ENCODE results near the gene DUSP1.

The DUSP1 gene

GRCh38 chr5:172743112-172743959, 27.7 kb downstream of the DUSP1 start:
- no peak overlapping the region for H3K4me3 ChIP-seq (ENCODE audit: low read depth, low read length)
- TF ChIP-seq CTCF (IDR thresholded peaks at IDR 0.05; ENCODE audit: borderline replicate concordance, insufficient read depth, low read depth, low read length) = no peak

- no peak overlapping the region for H3K4me3 ChIP-seq (ENCODE audit: low read depth, low read length)
- no peak for TF ChIP-seq CTCF (IDR thresholded peaks at IDR 0.05; ENCODE audit: borderline replicate concordance, insufficient read depth, low read depth, low read length)
Measured at GRCh38 chr5:172741206-172741582, 29.8 kb downstream of the DUSP1 start.

GRCh38 chr5:172740428-172741205, 30.4 kb downstream of the DUSP1 start:
- H3K4me3 ChIP-seq (ENCODE audit: low read depth, low read length) = no peak overlapping the region
- no peak for TF ChIP-seq CTCF (IDR thresholded peaks at IDR 0.05; ENCODE audit: borderline replicate concordance, insufficient read depth, low read depth, low read length)

- no peak overlapping the region for H3K4me3 ChIP-seq (ENCODE audit: low read depth, low read length)
- TF ChIP-seq CTCF (IDR thresholded peaks at IDR 0.05; ENCODE audit: borderline replicate concordance, insufficient read depth, low read depth, low read length) = no peak
Measured at GRCh38 chr5:172739375-172739774, 31.6 kb downstream of the DUSP1 start.

GRCh38 chr5:172736508-172737135, 34.4 kb downstream of the DUSP1 start:
- H3K4me3 ChIP-seq (ENCODE audit: low read depth, low read length) = no peak overlapping the region
- TF ChIP-seq CTCF (IDR thresholded peaks at IDR 0.05; ENCODE audit: borderline replicate concordance, insufficient read depth, low read depth, low read length) = no peak

GRCh38 chr5:172735141-172735831, 35.7 kb downstream of the DUSP1 start:
- no peak for TF ChIP-seq CTCF (IDR thresholded peaks at IDR 0.05; ENCODE audit: borderline replicate concordance, insufficient read depth, low read depth, low read length)
- no peak overlapping the region for H3K4me3 ChIP-seq (ENCODE audit: low read depth, low read length)

Data from GM12875 (cell line).